DND-41 (cell line): ENCODE results near the gene CNGA3.

Experiments used
- ATAC-seq: fragments of 200-7000 bp; cut with Tn5 transposase; 3 replicates; pipeline ENCODE4 v1.9.1; 2021; ENCODE audit warnings: low read depth; ENCODE audit not compliant: insufficient read depth
- DNase-seq: peaks from one replicate; pipeline ENCODE4 v3.0.0-alpha.2; 2020
- H2AFZ ChIP-seq: 2 replicates; pipeline ENCODE4 v1.6.0; 2012; ENCODE audit warnings: low read depth, low read length
- H3K27ac ChIP-seq: 2 replicates; pipeline ENCODE4 v1.5.1; 2012; ENCODE audit warnings: low read length, inconsistent platforms
- H3K27me3 ChIP-seq: fragments of 200-600 bp; sonication (generic); 2 replicates; pipeline ENCODE4 v1.6.0; 2012; ENCODE audit warnings: low read length, mild to moderate bottlenecking, inconsistent platforms; ENCODE audit not compliant: insufficient read depth, poor library complexity
- H3K36me3 ChIP-seq: 2 replicates; pipeline ENCODE4 v1.5.1; 2012; ENCODE audit warnings: low read length, inconsistent platforms; ENCODE audit not compliant: insufficient read depth
- H3K4me1 ChIP-seq: 2 replicates; pipeline ENCODE4 v1.5.1; 2012; ENCODE audit warnings: mild to moderate bottlenecking, low read length; ENCODE audit not compliant: insufficient read depth
- H3K4me2 ChIP-seq: 2 replicates; pipeline ENCODE4 v1.6.0; 2012; ENCODE audit warnings: mild to moderate bottlenecking, moderate library complexity, low read length, inconsistent platforms; ENCODE audit not compliant: insufficient read depth
- H3K4me3 ChIP-seq, 2 experiments: fragments of 200-600 bp in 1 of 2; shearing (Covaris generic) in 1 of 2; 2 replicates each; pipeline ENCODE4 v1.5.1; 2012 to 2016; ENCODE audit warnings: inconsistent platforms in 2 of 2, low read length in 2 of 2, mild to moderate bottlenecking in 2 of 2, low read depth in 1 of 2, moderate library complexity in 1 of 2
- H3K79me2 ChIP-seq: 2 replicates; pipeline ENCODE4 v1.6.0; 2012; ENCODE audit warnings: low read length, inconsistent platforms; ENCODE audit not compliant: insufficient read depth
- H3K9ac ChIP-seq: 2 replicates; pipeline ENCODE4 v1.6.0; 2012; ENCODE audit warnings: low read depth, mild to moderate bottlenecking, inconsistent platforms, low read length, moderate library complexity
- H3K9me3 ChIP-seq: 2 replicates; pipeline ENCODE4 v1.5.1; 2012; ENCODE audit warnings: low read length, moderate library complexity, mild to moderate bottlenecking, inconsistent platforms; ENCODE audit not compliant: insufficient read depth, severe bottlenecking
- H4K20me1 ChIP-seq: 2 replicates; pipeline ENCODE4 v1.6.0; 2012; ENCODE audit warnings: low read length; ENCODE audit not compliant: insufficient read depth
- CTCF ChIP-seq: IDR thresholded peaks from 2 replicates; pipeline ENCODE4 v1.5.1; 2012; ENCODE audit warnings: borderline replicate concordance, low read length, moderate library complexity, mild to moderate bottlenecking; ENCODE audit not compliant: poor library complexity, severe bottlenecking; ENCODE audit errors: extremely low read depth
- EZH2 ChIP-seq: IDR thresholded peaks from 3 replicates; pipeline ENCODE4 v1.6.1; 2012; ENCODE audit warnings: borderline replicate concordance, low read depth, mild to moderate bottlenecking, moderate library complexity, low read length, inconsistent platforms; ENCODE audit not compliant: severe bottlenecking

The CNGA3 gene

GRCh38 chr2:98372579-98372978 is 26.3 kb downstream of the CNGA3 start:
- H4K20me1 ChIP-seq, result no peaks in the 10 kb centered on the region
- ATAC-seq, result no peak
- H3K4me1 ChIP-seq, result no peaks in the 10 kb centered on the region
- no peak overlapping the region for H3K9ac ChIP-seq
- H3K27me3 ChIP-seq, result no peaks in the 10 kb centered on the region
- H3K36me3 ChIP-seq, result no peaks in the 10 kb centered on the region
- H3K9me3 ChIP-seq, result peaks cover 2% of the 10 kb centered on the region
- no peak overlapping the region for H3K27ac ChIP-seq
- H2AFZ ChIP-seq, result no peak overlapping the region
- no peaks in the 10 kb centered on the region for H3K79me2 ChIP-seq
- TF ChIP-seq CTCF, result no peak
- no peak for TF ChIP-seq EZH2
- no peak for DNase-seq
- H3K4me2 ChIP-seq, result no peak overlapping the region
- no peak overlapping the region for H3K4me3 ChIP-seq

- H2AFZ ChIP-seq, result no peak overlapping the region
- no peaks in the 10 kb centered on the region for H3K9me3 ChIP-seq
- no peaks in the 10 kb centered on the region for H3K27me3 ChIP-seq
- no peaks in the 10 kb centered on the region for H3K36me3 ChIP-seq
- no peaks in the 10 kb centered on the region for H4K20me1 ChIP-seq
- ATAC-seq (no peak), DNase-seq (no peak)
- no peak overlapping the region for H3K4me2 ChIP-seq
- TF ChIP-seq CTCF (no peak), EZH2 (no peak)
- H3K4me3 ChIP-seq, result no peak overlapping the region
- H3K27ac ChIP-seq, result no peak overlapping the region
- H3K4me1 ChIP-seq, result no peaks in the 10 kb centered on the region
- H3K79me2 ChIP-seq, result no peaks in the 10 kb centered on the region
- H3K9ac ChIP-seq, result no peak overlapping the region
These were observed 28.0 kb downstream of the CNGA3 start for GRCh38 chr2:98374286-98374685.

- DNase-seq (no peak), ATAC-seq (no peak)
- Histone ChIP-seq H2AFZ (no peak overlapping the region), H3K4me3 (no peak overlapping the region), H3K27ac (no peak overlapping the region), H3K9ac (no peak overlapping the region), H3K4me2 (no peak overlapping the region), H3K4me1 (no peaks in the 10 kb centered on the region), H3K36me3 (no peaks in the 10 kb centered on the region), H3K27me3 (no peaks in the 10 kb centered on the region), H4K20me1 (no peaks in the 10 kb centered on the region), H3K9me3 (no peaks in the 10 kb centered on the region), H3K79me2 (no peaks in the 10 kb centered on the region)
- TF ChIP-seq CTCF (no peak), EZH2 (no peak)
These were observed 28.8 kb downstream of the CNGA3 start for GRCh38 chr2:98374958-98375570.
